ENCODE results near the gene AMOT.

Gene AMOT

GRCh38 chrX:112753116-112753515 lies 87.5 kb downstream of the AMOT start:
- Histone ChIP-seq H3K4me3 (ENCODE audit: low read length) (no peak overlapping the region), H3K27me3 (replicated peaks; ENCODE audit: insufficient read depth, low read length) (no peaks in the 10 kb centered on the region), H3K4me1 (ENCODE audit: low read length) (no peaks in the 10 kb centered on the region), H3K9me2 (replicated peaks; ENCODE audit: insufficient read depth, low read length) (no peaks in the 10 kb centered on the region), H3K4me2 (ENCODE audit: low read depth, low read length) (no peak overlapping the region), H3F3A (ENCODE audit: insufficient read depth, low read length) (no peaks in the 10 kb centered on the region), H3K9me3 (replicated peaks; ENCODE audit: insufficient read depth, low read length) (no peaks in the 10 kb centered on the region), H4K20me1 (ENCODE audit: insufficient read depth, low read length) (no peaks in the 10 kb centered on the region), H2AFZ (ENCODE audit: low read length) (no peak overlapping the region), H3K79me2 (ENCODE audit: low read length) (no peaks in the 10 kb centered on the region), H3K9ac (ENCODE audit: low read length) (no peak overlapping the region), H3K36me3 (replicated peaks; ENCODE audit: insufficient read depth, low read length) (no peaks in the 10 kb centered on the region), H3K27ac (ENCODE audit: low read length) (no peak overlapping the region)
- no peak for DNase-seq
- TF ChIP-seq EZH2 (optimal IDR thresholded peaks at IDR 0.05; ENCODE audit: low read depth, low read length), result no peak
- TF ChIP-seq CTCF (IDR thresholded peaks at IDR 0.05; ENCODE audit: low read length), result no peak
- TF ChIP-seq EZH2phosphoT487 (IDR thresholded peaks at IDR 0.05; ENCODE audit: low read length), result no peak

- H3K36me3 ChIP-seq (replicated peaks; ENCODE audit: insufficient read depth, low read length), result no peaks in the 10 kb centered on the region
- no peak overlapping the region for H3K27ac ChIP-seq (ENCODE audit: low read length)
- no peaks in the 10 kb centered on the region for H3K9me2 ChIP-seq (replicated peaks; ENCODE audit: insufficient read depth, low read length)
- H3K4me2 ChIP-seq (ENCODE audit: low read depth, low read length), result no peak overlapping the region
- no peak overlapping the region for H2AFZ ChIP-seq (ENCODE audit: low read length)
- no peaks in the 10 kb centered on the region for H3K27me3 ChIP-seq (replicated peaks; ENCODE audit: insufficient read depth, low read length)
- no peak for DNase-seq
- no peaks in the 10 kb centered on the region for H3K79me2 ChIP-seq (ENCODE audit: low read length)
- H3K4me3 ChIP-seq (ENCODE audit: low read length), result no peak overlapping the region
- H3K4me1 ChIP-seq (ENCODE audit: low read length), result no peaks in the 10 kb centered on the region
- H3K9me3 ChIP-seq (replicated peaks; ENCODE audit: insufficient read depth, low read length), result no peaks in the 10 kb centered on the region
- no peaks in the 10 kb centered on the region for H3F3A ChIP-seq (ENCODE audit: insufficient read depth, low read length)
- H3K9ac ChIP-seq (ENCODE audit: low read length), result no peak overlapping the region
- H4K20me1 ChIP-seq (ENCODE audit: insufficient read depth, low read length), result no peaks in the 10 kb centered on the region
- TF ChIP-seq EZH2 (optimal IDR thresholded peaks at IDR 0.05; ENCODE audit: low read depth, low read length), result no peak
- TF ChIP-seq EZH2phosphoT487 (IDR thresholded peaks at IDR 0.05; ENCODE audit: low read length), result no peak
- no peak for TF ChIP-seq CTCF (IDR thresholded peaks at IDR 0.05; ENCODE audit: low read length)
Observed at GRCh38 chrX:112751076-112751475, 89.6 kb downstream of the AMOT start.

- H4K20me1 ChIP-seq (ENCODE audit: insufficient read depth, low read length), result no peaks in the 10 kb centered on the region
Observed at GRCh38 chrX:112746812-112747595, 93.6 kb downstream of the AMOT start.

More at GRCh38 chrX:112746812-112747595, 93.6 kb downstream of the AMOT start:
- Histone ChIP-seq H3K9ac (ENCODE audit: low read length) (no peak overlapping the region), H3K9me2 (replicated peaks; ENCODE audit: insufficient read depth, low read length) (no peaks in the 10 kb centered on the region), H3K9me3 (replicated peaks; ENCODE audit: insufficient read depth, low read length) (no peaks in the 10 kb centered on the region), H3K4me3 (ENCODE audit: low read length) (no peak overlapping the region), H3K27ac (ENCODE audit: low read length) (no peak overlapping the region), H3F3A (ENCODE audit: insufficient read depth, low read length) (no peaks in the 10 kb centered on the region), H3K27me3 (replicated peaks; ENCODE audit: insufficient read depth, low read length) (no peaks in the 10 kb centered on the region), H3K79me2 (ENCODE audit: low read length) (no peaks in the 10 kb centered on the region), H3K4me1 (ENCODE audit: low read length) (no peaks in the 10 kb centered on the region), H2AFZ (ENCODE audit: low read length) (no peak overlapping the region), H3K36me3 (replicated peaks; ENCODE audit: insufficient read depth, low read length) (no peaks in the 10 kb centered on the region), H3K4me2 (ENCODE audit: low read depth, low read length) (no peak overlapping the region)
- no peak for TF ChIP-seq CTCF (IDR thresholded peaks at IDR 0.05; ENCODE audit: low read length)
- no peak for TF ChIP-seq EZH2 (optimal IDR thresholded peaks at IDR 0.05; ENCODE audit: low read depth, low read length)
- no peak for TF ChIP-seq EZH2phosphoT487 (IDR thresholded peaks at IDR 0.05; ENCODE audit: low read length)
- DNase-seq, result no peak

Data from MM.1S (cell line).